Suprapubic skin (tissue), 2 donors: ENCODE results near the gene FLYWCH2.

Source experiments
- EP300 ChIP-seq: sonication (generic); formaldehyde crosslinking; IDR thresholded peaks from one replicate; pipeline ENCODE4 v1.6.1; 2017; ENCODE audit warnings: antibody characterized with exemption
- POLR2A ChIP-seq, 2 donors: fragments of 450-650 bp; IDR thresholded peaks; one replicate each; pipeline ENCODE4 v1.6.1; 2017; ENCODE audit warnings: antibody characterized with exemption in 2 of 2, mild to moderate bottlenecking in 2 of 2, moderate library complexity in 2 of 2

DNA sequence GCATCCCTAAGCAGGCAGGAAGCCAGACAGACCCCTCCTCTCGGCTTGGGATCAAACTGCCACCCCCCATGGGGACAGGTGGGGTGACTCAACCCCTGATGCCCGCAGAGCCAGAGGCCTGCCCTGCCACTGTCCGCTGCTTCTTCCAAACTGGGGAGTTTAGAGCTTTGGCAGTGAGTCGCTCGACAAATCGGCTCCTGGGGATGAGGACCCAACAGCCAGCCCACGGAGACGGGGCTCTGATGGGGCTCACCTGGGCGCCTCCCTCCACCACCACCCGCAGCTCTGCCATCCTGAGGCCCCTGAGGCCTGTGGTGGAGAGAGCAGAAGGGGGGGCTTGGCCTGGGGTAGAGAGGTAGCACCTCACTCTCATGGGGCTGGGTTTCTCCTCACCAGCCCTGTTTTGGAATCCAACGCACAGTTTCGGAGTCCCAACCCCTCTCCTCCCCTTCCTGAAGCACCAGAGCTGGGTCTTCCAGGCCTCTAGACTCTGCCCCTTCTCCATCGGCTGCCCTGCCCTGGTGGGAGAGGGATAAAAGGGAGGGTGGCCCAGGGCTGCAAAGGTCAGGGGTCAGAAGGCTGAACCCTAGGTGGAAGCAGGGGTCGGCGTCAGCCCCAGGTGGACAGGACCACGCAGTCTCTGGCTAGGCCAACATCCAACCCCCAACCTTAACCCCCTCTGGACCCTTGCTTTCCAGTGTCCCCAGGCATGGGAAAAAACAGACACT is 30.8 kb upstream of the FLYWCH2 start:
- TF ChIP-seq POLR2A (IDR thresholded peaks at IDR 0.05) (no peak), EP300 (no peak)
